K562 (cell line): ENCODE data around the gene ETNK2. TPM values are rescaled to one million over a fixed set of nuclear protein-coding genes. Genes with fewer than 3 reads are reported as not detected.

Source experiments
- CTCF ChIP-seq, 3 experiments: IDR thresholded peaks in 2 of 3; conservative IDR thresholded peaks in 1 of 3; 2 replicates each; pipeline ENCODE4 v1.5.1; 2011 to 2012; ENCODE audit warnings: low read length in 3 of 3, mild to moderate bottlenecking in 3 of 3, control low read depth in 2 of 3, improper control_type of control experiment in 1 of 3, inconsistent platforms in 1 of 3, low read depth in 1 of 3, mixed read lengths in 1 of 3, moderate library complexity in 1 of 3; ENCODE audit not compliant: insufficient read depth in 2 of 3
- EGR1 ChIP-seq: fragments of 450-650 bp; conservative IDR thresholded peaks from 2 replicates; pipeline ENCODE4 v1.6.1; 2017; ENCODE audit warnings: mild to moderate bottlenecking
- FIP1L1 ChIP-seq: fragments of 200-400 bp; formaldehyde crosslinking; IDR thresholded peaks from 2 replicates; pipeline ENCODE4 v1.6.1; 2018; ENCODE audit warnings: mild to moderate bottlenecking, low read depth, low read length; ENCODE audit not compliant: poor library complexity, severe bottlenecking
- PCBP1 ChIP-seq: fragments of 200-400 bp; formaldehyde crosslinking; IDR thresholded peaks from 2 replicates; pipeline ENCODE4 v1.6.1; 2018; ENCODE audit warnings: mild to moderate bottlenecking, low read depth, low read length; ENCODE audit not compliant: poor library complexity, severe bottlenecking
- REST ChIP-seq, 2 experiments: fragments of 450-650 bp; formaldehyde crosslinking in 1 of 2; IDR thresholded peaks; 2 replicates each; pipeline versions ENCODE4 v1.4.0 to v1.6.1; 2014 to 2020; ENCODE audit warnings: mild to moderate bottlenecking in 2 of 2, borderline replicate concordance in 1 of 2, low read depth in 1 of 2
- SMAD4 ChIP-seq: fragments of 250-450 bp; sonication (Bioruptor Pico); conservative IDR thresholded peaks from 2 replicates; pipeline ENCODE4 v1.8.0; 2021; ENCODE audit warnings: inconsistent platforms, mild to moderate bottlenecking, moderate library complexity
- USF1 ChIP-seq: sonication (generic); formaldehyde crosslinking; IDR thresholded peaks from 2 replicates; pipeline ENCODE4 v1.9.0; 2022; ENCODE audit warnings: mild to moderate bottlenecking, missing genetic modification reagents
- YY1 ChIP-seq, 3 experiments: IDR thresholded peaks; 2 replicates each; pipeline ENCODE4 v1.6.1; 2011; ENCODE audit warnings: low read length in 2 of 3, mild to moderate bottlenecking in 2 of 3, moderate library complexity in 2 of 3, borderline replicate concordance in 1 of 3, control low read depth in 1 of 3, low read depth in 1 of 3; ENCODE audit not compliant: insufficient read depth in 3 of 3, insufficient replicate concordance in 2 of 3, control insufficient read depth in 1 of 3, insufficient read length in 1 of 3; ENCODE audit errors: extremely low read depth in 1 of 3
- ZNF239 ChIP-seq: fragments of 250-450 bp; sonication (Bioruptor Pico); IDR thresholded peaks from 2 replicates; pipeline ENCODE4 v1.4.0; 2020; ENCODE audit warnings: mild to moderate bottlenecking
- ZNF740 ChIP-seq, 3 experiments: fragments of 200-800 bp in 1 of 3; sonication (Bioruptor generic) in 1 of 3; sonication (generic) in 1 of 3; formaldehyde crosslinking in 1 of 3; IDR thresholded peaks; 2 replicates each; pipeline versions ENCODE4 v1.6.1 to v1.8.0; 2016 to 2022; ENCODE audit warnings: mild to moderate bottlenecking in 2 of 3, missing compliant biosample characterization in 2 of 3, missing genetic modification characterization in 2 of 3, missing genetic modification reagents in 1 of 3
- polyA plus RNA-seq, 8 experiments: library from polyadenylated mRNA; depleted of rRNA in 4 of 8; stranded (reverse) in 5 of 8; unstranded in 3 of 8; fragments of >200 nt; fragmentation: Nextera tagmentation in 2 of 8; fragmentation: Illumina TruSeq in 1 of 8; extraction: Ambion mirVana in 2 of 8; extraction: Trizol in 1 of 8; gene quantifications; 2 replicates each; pipeline versions ENCODE4 v1.2.1 to v1.2.3, GENCODE V29; 2011 to 2014; ENCODE audit warnings: inconsistent platforms in 1 of 8, missing spikeins in 1 of 8
- total RNA-seq, 7 experiments: library from RNA; depleted of rRNA in 6 of 7; stranded (reverse); fragments of >200 nt in 6 of 7; fragmentation: Illumina TruSeq in 2 of 7; extraction: Trizol in 2 of 7; gene quantifications; 2 replicates each; pipeline versions ENCODE4 v1.2.1 to v1.2.3, GENCODE V29; 2011 to 2021; ENCODE audit warnings: low replicate concordance in 1 of 7

Gene ETNK2
- total and polyA plus RNA-seq, 9 of the 15 experiments (the other 6 are each of a cell fraction or from before 2014, with no cell fraction given), result 0.03 to 0.38 (median 0.13) TPM; not detected in 4

GRCh38 chr1:204128964-204129896, 22.6 kb downstream of the ETNK2 start (continued):
- peak; percentile 78 to 92 (median 88) for TF ChIP-seq CTCF (IDR thresholded peaks at IDR 0.05 in 2 of 3, conservative IDR thresholded peaks at IDR 0.05 in 1 of 3; ENCODE audit: insufficient read depth in 2 of 3, low read depth in 1 of 3, low read length in 3 of 3)
- TF ChIP-seq PCBP1, result peak; percentile 48
- peak; percentile 28 for TF ChIP-seq EGR1
- TF ChIP-seq ZNF740 (CRISPR knock-in tag; IDR thresholded peaks at IDR 0.05), result 0 out of 2 replicates have a peak, but pooled peaks have one; percentile 45
- TF ChIP-seq ZNF740 (tag; IDR thresholded peaks at IDR 0.05), result no peak; a peak in 1 of 4 replicates
- TF ChIP-seq FIP1L1, result no peak
- no peak for TF ChIP-seq USF1
- TF ChIP-seq REST (IDR thresholded peaks at IDR 0.05; ENCODE audit: borderline replicate concordance), result peak; percentile 73
- no peak for TF ChIP-seq REST (CRISPR knock-in tag; IDR thresholded peaks at IDR 0.05; ENCODE audit: low read depth)
- peak in 1 of 3 experiments; percentile 11 for TF ChIP-seq YY1 (IDR thresholded peaks at IDR 0.05; ENCODE audit: borderline replicate concordance in 1 of 3, control insufficient read depth in 1 of 3, extremely low read depth in 1 of 3, insufficient read depth in 3 of 3, insufficient read length in 1 of 3, insufficient replicate concordance in 2 of 3, low read depth in 1 of 3, low read length in 2 of 3)
- TF ChIP-seq ZNF239 (CRISPR knock-in tag), result no peak
- 0 out of 2 replicates have a peak, but pooled peaks have one; percentile 20 for TF ChIP-seq SMAD4 (CRISPR knock-in tag)
